ENCODE data around the gene GPC6.

Gene GPC6

DNA sequence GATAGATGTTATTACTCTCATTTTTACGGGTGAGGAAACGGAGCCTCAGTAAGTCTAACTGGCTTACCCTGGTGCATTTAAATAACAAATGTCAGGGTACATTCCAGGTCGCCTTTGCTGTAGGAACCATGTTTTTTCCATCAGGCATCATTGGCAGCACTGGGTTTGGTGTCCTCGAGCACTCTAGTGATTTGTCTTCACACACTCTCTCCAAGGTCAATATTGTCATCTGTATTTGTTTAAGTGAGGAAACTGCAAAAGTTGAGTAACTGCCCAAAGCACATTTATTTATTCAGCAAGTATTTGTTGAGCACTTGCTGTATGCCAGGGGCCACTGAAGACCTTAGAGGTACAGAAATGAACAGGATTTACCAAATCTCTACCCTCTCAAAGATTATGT, 1174.3 kb downstream of the GPC6 start:
- TF ChIP-seq, protein P1, sequence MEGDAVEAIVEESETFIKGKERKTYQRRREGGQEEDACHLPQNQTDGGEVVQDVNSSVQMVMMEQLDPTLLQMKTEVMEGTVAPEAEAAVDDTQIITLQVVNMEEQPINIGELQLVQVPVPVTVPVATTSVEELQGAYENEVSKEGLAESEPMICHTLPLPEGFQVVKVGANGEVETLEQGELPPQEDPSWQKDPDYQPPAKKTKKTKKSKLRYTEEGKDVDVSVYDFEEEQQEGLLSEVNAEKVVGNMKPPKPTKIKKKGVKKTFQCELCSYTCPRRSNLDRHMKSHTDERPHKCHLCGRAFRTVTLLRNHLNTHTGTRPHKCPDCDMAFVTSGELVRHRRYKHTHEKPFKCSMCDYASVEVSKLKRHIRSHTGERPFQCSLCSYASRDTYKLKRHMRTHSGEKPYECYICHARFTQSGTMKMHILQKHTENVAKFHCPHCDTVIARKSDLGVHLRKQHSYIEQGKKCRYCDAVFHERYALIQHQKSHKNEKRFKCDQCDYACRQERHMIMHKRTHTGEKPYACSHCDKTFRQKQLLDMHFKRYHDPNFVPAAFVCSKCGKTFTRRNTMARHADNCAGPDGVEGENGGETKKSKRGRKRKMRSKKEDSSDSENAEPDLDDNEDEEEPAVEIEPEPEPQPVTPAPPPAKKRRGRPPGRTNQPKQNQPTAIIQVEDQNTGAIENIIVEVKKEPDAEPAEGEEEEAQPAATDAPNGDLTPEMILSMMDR (IDR thresholded peaks at IDR 0.05; ENCODE audit: low read depth, low read length), result no peak
- no peak for DNase-seq (ENCODE audit: extremely low read depth, low read depth)

DNA sequence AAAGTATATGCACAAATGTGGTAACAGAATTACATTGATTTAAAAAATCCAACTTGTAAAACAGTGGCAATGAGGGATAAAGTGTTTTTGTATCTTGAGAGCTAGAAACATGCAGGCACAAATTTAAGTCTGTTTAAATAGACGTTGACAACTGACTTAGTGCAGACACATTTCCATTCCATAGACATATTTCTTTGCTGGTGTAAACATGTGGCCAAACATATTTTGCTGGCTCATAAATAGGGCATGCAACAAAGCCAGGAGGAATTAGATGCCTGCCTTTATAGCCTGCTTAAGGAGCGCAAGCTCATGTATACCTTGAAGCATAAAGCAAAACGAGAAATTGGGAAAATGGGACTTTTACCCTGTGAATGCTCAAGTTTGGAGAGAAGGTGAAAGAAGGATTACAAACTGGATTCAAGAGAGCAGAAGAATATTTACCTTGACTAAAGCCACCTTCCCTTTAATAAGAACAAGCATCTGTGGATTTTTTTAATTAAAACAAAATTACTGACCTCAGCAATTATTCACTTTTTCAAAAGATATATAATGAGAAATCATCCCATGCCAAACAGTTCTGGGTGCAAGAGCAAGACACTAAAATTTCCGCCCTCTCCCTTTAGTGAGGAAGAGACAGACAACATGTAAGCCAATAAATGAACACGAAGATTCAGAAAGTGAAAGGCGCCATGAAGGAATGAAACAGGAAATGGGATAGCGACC, 1181.9 kb downstream of the GPC6 start:
- DNase-seq (ENCODE audit: extremely low read depth, low read depth), result no peak
- TF ChIP-seq, protein P1 (IDR thresholded peaks at IDR 0.05; ENCODE audit: low read depth, low read length), result no peak

GRCh38 chr13:94411747-94412146, 1185.1 kb downstream of the GPC6 start:
- DNase-seq (ENCODE audit: extremely low read depth, low read depth), result no peak

GRCh38 chr13:94412870-94413597, 1186.4 kb downstream of the GPC6 start:
- no peak for DNase-seq (ENCODE audit: extremely low read depth, low read depth)

More at GRCh38 chr13:94411747-94412146, 1185.1 kb downstream of the GPC6 start:
- TF ChIP-seq, protein P1 (IDR thresholded peaks at IDR 0.05; ENCODE audit: low read depth, low read length), result no peak

GRCh38 chr13:94413598-94413944, 1187.0 kb downstream of the GPC6 start:
- TF ChIP-seq, protein P1 (IDR thresholded peaks at IDR 0.05; ENCODE audit: low read depth, low read length), result no peak

More at GRCh38 chr13:94412870-94413597, 1186.4 kb downstream of the GPC6 start:
- TF ChIP-seq, protein P1 (IDR thresholded peaks at IDR 0.05; ENCODE audit: low read depth, low read length), result no peak

DNA sequence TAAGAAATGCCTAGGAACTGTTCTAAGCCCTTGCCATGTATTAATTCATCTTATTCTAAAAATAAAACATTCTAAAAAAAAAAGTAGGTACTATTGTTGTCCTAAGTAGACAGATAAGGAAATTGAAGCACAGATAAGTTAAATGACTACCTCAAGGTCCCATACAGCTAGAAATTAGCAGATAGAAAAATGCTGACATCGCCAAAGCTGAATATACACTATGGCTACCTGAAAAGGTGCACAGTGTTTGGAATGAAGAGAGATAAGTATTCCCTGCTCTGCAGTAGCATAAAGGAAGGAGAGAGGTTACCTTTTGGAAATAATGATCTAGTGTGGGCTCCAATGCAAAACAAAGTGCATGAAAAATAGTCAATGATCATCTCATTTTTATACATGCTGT, 1187.5 kb downstream of the GPC6 start:
- DNase-seq (ENCODE audit: extremely low read depth, low read depth), result no peak
- TF ChIP-seq, protein P1 (IDR thresholded peaks at IDR 0.05; ENCODE audit: low read depth, low read length), result no peak

More at GRCh38 chr13:94413598-94413944, 1187.0 kb downstream of the GPC6 start:
- DNase-seq (ENCODE audit: extremely low read depth, low read depth), result no peak

GRCh38 chr13:94414708-94415107, 1188.1 kb downstream of the GPC6 start:
- DNase-seq (ENCODE audit: extremely low read depth, low read depth), result no peak
- TF ChIP-seq, protein P1 (IDR thresholded peaks at IDR 0.05; ENCODE audit: low read depth, low read length), result no peak

Measured in AG09319 (cell line).